Myocyte (in vitro differentiated cells): ENCODE results near the gene LMBRD1. TPM values are rescaled to one million over a fixed set of nuclear protein-coding genes. Genes with fewer than 3 reads are reported as not detected.
"Not testable (repeated sequence)": the region's sequence is repeated elsewhere in the genome, so short reads cannot be mapped to it uniquely, and the experiment has no call there.

Experiments used
- DNase-seq: peaks from one replicate; pipeline ENCODE4 v3.0.0-alpha.2; 2012; ENCODE audit warnings: low read depth
- total RNA-seq: library from RNA; depleted of rRNA; stranded (reverse); fragments of >200 nt; gene quantifications from 2 replicates; pipeline ENCODE4 v1.2.3, GENCODE V29; 2014

The LMBRD1 gene
- total RNA-seq, 1 donor from 2014 or later, result 37.3 TPM

DNA sequence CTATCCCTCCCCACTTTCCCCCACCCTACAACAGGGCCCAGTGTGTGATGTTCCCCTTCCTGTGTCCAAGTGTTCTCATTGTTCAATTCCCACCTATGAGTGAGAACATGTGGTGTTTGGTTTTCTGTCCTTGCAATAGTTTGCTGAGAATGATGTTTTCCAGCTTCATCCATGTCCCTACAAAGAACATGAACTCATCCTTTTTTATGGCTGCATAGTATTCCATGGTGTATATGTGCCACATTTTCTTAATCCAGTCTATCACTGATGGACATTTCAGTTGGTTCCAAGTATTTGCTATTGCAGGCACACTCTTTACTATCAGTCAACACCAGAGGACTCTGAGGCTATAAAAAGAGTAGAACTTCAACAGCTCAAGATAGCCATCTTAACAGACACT lies 2.0 kb upstream of the LMBRD1 start:
- not testable (repeated sequence) for DNase-seq

GRCh38 chr6:69796073-69796641 lies 653 bp downstream of the LMBRD1 start:
- DNase-seq, result peak; percentile 34

DNA sequence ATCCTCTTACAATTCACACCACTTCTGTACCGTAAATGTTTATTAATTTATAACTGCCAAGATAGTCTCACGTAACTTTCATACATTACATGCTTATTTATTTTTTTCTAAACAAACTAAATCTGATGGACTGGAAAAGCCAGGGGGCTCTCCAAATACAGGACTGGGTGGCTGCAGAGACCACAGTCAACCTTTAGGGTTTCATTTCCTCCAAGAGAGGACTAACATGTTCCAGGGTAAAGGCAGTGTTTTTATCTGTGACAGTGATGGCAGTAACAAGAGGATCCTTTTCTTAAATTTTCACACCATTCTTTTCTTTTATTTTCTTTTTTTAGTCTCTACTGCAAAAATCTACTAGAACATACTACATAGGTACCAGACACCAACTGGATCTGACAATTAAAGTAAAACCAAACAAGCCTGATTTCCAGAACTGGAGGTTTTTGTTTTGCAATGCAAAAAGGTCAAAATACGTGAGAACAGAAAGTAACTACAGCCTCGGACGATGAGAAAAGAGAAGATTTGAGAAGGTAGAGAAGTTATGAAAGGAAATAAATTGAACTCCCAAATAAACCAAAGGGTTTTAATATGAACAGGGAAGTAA lies 1.2 kb downstream of the LMBRD1 start:
- no peak for DNase-seq

- DNase-seq, result no peak
Observed at GRCh38 chr6:69792292-69792691, 4.5 kb downstream of the LMBRD1 start.

DNA sequence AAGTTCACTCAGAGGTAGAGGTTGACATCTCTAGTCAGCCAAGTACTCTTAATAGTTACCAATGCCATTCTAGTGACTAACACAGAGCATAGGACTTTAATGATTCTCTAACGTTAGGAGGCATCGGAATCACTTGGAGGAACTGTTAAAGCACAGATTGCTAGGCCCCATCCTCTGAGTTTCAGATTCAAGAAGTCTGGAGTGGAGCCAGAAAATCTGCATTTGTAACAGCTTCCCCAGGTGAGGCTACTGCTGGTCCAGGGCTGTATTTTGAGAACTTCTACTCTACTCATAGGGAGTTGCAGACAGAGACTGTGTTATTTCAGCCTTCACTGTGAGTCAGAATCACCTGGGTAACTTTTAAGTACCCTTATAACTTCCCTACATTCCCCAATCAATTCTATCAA lies 5.7 kb downstream of the LMBRD1 start:
- peak; percentile 1 for DNase-seq

GRCh38 chr6:69790629-69791028 lies 6.2 kb downstream of the LMBRD1 start:
- no peak for DNase-seq

DNA sequence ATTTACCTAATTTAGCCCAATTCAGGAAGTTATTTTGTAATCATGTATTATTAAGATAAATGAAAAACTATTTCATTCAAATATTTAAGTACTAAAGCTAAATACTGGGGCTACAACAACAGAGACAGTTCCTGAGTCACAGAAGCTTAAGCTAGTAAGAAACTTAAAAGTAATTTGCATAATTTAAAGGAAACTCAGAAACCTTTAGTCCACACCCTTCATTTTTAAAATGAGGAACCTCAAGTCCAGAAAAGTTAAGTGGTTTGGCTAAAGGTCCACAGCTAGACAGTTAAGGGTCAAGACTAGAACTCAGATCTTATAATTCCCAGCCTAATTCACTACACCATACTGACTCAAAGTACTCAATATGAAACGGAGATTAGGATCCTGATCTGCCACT lies 7.2 kb downstream of the LMBRD1 start:
- DNase-seq, result no peak

DNA sequence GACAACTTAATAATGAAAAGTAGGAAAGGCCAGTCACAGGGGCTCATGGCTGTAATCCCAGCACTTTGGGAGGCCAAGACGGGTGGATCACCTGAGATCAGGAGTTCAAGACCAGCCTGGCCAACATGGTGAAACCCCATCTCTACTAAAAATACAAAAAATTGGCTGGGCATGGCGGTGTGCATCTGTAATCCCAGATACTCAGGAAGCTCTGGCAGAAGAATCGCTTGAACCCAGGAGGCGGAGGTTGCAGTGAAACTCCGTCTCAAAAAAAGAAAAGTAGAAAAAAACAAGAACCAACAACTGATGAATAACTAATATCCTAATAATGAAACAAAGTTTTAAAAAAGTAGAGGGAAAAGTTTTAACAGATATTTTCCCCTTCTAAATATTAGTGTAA lies 9.4 kb downstream of the LMBRD1 start:
- not testable (repeated sequence) for DNase-seq

DNA sequence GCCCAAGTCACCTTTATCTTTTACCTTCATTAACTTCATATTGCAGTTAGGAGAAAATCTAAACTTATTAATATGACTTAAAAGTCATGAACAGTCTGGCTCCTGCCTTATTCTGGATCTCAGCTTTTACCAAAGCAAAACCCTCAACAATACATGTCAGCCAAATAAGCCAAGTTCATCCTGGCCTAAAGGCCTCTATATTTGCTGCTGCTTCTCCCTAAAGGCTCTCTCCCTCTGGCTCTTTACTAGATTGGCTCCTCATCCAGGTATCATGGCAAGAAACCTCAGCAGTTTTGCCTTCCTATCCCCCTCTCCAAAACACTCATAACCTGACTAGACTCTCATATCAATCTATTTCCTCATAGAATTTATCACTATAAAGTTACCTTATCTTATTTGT lies 11.1 kb downstream of the LMBRD1 start:
- no peak for DNase-seq

DNA sequence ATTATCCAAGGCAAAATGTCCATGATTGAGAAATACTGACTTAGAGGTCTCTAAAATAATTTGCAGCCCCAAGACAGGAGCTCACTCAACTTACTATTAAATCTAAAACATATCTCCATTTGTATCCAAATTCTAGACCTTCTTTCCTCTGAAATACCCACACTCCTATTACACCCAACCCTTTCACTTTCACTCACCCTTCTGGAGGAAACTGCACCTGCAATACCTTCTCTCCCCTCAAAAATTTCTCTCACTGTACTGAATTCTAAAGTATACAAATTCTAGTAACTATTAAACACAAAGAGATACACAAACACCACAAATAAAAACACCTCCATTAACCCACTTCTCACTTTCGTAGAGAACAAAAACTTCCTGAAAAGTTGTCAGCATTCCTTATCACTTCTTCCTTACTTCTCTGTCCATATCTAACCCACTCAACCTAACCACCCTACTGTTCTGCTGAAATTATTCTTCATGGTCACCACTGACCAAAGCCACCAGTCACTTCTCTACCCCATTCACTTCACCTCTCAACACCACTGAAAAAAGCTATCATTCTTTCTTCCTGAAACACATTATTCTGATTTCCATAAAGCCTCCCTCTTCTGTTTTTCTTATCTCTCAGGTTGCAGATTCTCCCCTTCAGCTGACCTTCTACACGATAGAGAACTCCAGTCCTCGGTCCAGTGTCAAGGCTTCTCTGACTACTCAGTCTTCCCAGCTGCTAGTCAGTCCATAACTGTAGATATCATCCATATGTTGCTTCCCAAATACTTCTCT lies 12.0 kb downstream of the LMBRD1 start:
- DNase-seq, result no peak

- DNase-seq, result no peak
Observed at GRCh38 chr6:69783108-69783507, 13.7 kb downstream of the LMBRD1 start.

GRCh38 chr6:69780585-69781178 lies 16.1 kb downstream of the LMBRD1 start:
- DNase-seq, result no peak

GRCh38 chr6:69775941-69776340 lies 20.9 kb downstream of the LMBRD1 start:
- DNase-seq, result no peak

GRCh38 chr6:69775585-69775849 lies 21.3 kb downstream of the LMBRD1 start:
- DNase-seq, result no peak

DNA sequence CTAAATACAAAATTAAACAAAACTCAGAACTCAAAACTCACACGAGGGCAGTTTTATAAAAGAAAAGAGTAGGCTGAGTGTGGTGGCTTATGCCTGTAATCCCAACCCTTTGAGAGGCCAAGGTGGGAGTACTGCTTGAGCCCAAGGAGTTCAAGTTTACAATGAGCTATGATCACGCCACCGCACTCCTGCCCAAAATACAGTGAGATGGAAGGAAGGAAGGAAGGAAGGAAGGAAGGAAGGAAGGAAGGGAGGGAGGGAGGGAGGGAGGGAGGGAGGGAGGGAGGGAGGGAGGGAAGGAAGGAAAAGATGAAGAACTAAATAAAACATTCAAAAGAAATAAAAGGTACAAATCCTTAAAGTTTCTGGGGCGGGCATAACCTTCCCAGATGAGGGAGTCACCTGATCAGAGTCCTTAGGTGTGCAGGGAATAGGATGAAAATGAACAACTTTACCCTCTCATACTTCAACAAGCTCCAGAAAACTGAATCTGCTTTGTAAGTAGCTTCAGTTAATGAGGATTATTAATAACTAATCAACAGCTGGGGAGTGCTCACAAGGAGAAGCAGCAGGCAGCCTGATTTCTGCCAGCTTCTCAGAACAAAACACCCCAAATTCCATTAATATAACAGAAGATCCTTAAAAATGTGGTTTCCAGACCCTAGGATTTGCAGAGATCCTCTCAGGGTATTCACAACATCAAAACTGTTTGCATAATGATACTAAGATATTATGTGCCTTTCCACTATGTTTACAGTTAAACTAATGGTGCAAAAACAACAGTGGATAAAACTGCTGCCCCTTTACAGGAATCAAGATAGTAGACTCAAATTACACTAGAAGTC lies 21.8 kb downstream of the LMBRD1 start:
- DNase-seq, result no peak

GRCh38 chr6:69771158-69771906 lies 25.5 kb downstream of the LMBRD1 start:
- no peak for DNase-seq

DNA sequence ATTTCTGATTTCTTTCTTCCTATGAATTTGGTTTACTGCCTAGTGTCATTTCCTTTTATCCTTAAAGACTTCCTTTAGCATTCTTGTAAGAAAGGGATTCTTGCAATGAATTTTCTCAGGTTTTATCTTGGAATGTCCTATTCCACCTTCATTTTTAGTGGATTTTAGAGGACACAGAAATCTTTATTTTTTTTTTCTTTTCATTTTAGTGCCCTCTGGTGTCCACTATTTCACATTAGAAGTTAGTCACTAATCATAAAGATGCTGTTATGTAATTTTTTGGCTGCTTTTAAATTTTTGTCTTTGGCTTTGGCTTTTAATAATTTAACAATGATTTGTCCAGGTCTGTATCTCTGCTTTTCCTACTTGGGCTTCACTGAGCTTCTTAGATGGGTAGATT lies 28.1 kb downstream of the LMBRD1 start:
- no peak for DNase-seq

GRCh38 chr6:69763763-69764162 lies 33.0 kb downstream of the LMBRD1 start:
- DNase-seq, result no peak

- no peak for DNase-seq
Observed at GRCh38 chr6:69761853-69762252, 35.0 kb downstream of the LMBRD1 start.

DNA sequence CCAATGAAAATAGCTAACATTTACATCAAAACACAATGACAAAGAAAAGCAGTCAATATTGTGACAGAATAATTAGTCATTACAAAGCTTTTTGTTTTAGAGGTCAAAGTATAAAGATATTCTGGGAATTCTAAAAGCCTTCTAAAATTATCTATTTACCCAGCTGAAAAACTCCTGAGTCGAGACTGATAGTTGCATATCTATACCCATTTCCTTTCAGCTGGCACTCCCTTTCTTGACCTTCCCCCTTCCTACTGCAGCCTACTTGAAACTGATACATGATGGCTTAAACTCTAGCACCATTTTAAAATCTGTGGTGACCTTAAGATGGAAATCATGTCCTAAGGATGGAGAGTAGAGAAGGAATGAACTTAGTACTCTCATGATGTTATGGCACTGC lies 38.6 kb downstream of the LMBRD1 start:
- DNase-seq, result no peak

GRCh38 chr6:69756907-69757306 lies 39.9 kb downstream of the LMBRD1 start:
- no peak for DNase-seq
